Stimulated activated CD8-positive, alpha-beta memory T cell treated with anti-CD3 and anti-CD28 coated beads, Interleukin-2, amount 100 ng/mL, for 48 hours (primary cell): Measurements from ENCODE around the gene COL19A1.

ENCODE experiments used
- DNase-seq, 2 donors: peaks; one replicate each; pipeline ENCODE4 v3.0.0-alpha.2; 2020; ENCODE audit warnings: low read depth in 2 of 2

Gene COL19A1

DNA sequence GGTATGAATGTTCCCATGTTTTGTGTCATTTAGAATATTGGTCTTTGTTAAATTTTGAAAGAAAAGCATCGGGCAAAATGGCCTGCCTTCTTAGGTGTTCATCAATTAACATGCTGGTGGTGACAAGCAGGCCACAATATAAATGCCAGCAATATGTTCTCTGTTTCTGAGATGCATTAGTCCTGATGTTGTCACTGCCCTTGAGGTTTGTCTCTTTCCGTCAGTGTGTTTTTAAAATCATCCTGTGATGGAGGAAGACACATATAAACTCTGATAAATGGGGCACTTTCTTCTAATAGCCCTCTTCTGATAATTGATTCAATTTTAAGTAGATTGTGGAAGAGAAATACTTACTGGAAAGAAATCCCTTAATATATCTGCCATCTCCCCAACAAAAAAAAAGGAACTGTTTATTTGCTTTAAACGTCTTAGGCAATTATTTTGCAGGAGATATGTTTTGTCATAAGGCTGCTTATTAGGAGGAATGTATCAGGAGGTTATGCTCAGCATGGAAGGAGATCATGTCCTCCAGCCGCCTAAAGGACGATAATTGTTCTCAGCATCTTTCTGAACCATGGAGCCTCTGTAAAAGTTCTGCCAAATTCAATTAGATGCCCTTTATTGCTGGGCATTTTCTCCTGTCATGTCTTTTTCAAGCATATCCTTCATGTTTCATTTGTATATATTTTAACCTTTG, 302.5 kb downstream of the COL19A1 start:
- DNase-seq: no peak

DNA sequence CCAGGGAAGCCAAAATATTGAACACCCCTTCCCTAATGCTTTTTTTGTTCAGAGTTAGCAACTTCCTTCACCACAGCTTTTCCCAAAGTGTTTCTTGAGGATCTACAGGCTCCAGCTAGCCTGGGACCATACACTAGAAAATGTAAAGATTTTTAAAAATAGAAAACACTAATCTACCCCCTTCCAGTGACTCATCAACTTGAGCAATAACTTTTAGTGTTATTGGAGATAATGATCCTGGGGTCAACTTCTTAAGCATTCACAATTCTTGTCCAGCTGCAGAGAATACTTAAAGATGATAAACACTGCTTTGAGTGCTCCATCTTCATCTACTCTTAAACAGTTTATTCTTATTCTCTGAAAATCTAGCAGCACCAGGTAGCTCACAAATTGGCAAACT, 304.9 kb downstream of the COL19A1 start:
- DNase-seq: no peak

DNA sequence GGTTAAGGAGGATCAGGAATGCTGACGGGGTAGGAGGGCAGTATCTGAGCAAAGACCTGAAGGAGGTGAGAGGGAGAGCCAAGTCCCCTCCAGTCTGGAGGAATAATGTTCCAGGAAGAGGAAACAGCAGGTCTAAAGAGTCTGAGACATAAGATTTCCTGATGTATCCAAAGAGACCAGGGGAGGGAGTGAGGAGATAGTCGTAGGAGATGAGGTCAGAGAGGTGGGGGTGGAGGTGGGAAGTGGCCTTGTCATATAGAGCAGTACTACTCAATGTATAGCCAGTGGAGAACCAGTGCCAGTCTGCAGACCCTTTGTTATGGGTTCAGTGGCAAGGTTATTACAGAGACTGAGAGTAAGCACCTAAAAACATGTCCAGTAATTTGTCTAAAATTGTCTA, 305.9 kb downstream of the COL19A1 start:
- no peak for DNase-seq

DNA sequence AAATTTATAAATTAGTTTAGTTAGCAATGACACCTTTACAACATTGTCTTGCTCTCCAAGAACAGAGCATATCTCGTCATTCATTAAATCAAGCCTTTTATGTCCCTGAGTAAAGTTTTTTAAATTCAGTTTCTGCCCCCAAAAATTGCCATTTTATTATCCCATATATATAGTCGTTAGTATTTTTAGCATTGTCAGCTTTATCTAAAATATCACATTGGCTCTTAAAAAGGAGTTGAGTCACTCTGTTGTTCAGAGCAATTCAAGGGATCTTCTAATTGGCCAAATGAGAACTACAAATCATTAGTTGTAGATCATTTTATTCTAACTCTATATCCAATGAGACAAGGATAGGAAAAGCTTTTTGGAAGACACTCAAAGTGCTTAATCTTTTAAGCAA, 309.4 kb downstream of the COL19A1 start:
- no peak for DNase-seq

DNA sequence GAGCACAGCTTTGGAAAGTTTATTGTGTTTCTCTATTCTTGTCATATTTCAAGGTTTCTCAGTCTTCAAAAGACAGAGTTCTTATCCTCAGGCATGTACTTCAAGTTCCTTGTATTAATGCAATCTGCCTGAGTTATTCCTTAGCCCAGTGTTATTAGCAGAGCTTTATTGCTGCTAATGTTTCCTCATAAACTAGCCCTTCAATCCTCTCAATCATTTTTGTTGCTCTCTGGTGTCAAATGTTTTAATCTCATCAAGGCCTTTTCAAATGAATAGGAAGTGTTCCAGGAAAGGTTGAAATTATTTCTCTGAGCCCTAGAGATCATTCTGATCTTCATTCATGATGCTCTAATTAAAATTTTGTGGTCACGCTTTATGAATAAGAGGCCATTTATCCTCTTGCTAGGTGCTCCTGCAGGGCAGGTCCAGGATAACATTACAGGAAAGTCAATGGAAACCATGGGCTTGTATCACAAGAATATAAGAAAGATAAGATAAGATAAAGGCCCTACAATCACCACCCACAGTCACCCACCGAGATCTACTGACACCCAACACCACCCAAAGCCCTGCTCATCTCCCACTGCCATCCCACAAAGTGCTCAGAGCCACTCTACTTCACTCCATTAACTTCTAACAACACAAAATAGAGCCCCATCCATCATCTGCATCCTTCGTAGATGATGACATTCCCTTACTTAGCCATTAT, 310.6 kb downstream of the COL19A1 start:
- DNase-seq: no peak

DNA sequence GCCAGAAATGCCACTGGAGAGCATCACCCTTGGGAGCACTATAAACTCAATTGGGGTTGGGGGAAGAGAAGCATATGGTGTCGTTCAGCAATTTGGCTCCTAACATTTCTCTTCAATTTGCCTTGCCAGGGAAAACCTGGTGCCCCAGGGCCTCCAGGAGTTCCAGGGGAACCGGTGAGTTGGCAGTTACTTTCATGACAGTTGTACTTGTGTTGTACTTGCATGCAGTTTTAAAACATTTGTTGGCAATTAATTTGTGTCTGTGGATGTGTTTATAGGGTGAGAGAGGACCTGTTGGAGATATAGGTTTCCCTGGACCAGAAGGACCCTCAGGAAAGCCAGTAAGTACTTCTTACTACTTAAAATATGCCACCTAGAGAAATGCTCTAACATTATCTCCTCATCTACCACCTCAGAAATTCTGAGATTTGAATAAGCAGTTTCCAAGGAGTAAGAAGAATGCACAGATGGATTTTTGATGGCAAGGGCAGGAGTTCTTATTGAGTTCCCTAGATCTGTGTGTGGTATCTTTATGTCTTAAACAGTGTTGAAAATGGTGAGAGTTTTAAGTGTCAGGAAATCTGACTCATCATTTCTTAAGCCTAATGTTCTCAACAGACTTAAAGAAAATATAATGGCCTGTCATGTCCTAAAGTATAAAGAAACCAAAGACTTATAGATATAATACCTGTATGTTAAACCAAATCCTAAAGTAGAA, 314.0 kb downstream of the COL19A1 start:
- DNase-seq: no peak

DNA sequence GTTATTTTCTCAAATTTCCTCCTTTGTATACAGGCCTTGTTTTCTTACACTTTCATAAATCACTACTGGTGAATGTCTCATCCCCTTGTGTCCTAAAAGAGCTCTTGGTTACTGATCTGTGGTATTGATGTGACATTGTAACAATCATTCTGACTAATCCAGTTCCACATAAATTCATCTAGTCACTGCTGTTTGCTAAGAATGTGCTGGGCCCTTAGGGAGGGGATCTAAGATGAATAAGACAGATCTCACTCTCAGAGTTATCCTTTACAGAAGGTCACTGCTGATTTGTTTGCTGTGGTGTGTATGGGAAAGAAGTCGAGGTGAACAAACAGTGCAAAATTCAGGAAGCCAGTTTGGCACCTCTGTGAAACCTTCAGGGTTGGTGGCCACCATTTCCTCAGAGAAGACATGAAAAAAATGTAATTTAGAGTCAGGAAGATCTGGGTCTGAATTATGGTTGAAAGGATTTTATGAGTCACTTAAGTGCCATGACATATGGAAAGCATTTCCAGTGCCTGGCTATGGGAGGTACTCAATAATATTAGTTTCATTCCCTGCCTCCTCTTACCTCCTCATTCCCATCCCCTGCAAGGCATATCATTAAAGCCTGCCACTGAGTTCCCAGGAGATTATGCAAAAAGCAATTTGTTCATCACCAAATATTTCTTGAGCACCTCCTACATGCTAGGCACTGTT, 314.7 kb downstream of the COL19A1 start:
- no peak for DNase-seq

DNA sequence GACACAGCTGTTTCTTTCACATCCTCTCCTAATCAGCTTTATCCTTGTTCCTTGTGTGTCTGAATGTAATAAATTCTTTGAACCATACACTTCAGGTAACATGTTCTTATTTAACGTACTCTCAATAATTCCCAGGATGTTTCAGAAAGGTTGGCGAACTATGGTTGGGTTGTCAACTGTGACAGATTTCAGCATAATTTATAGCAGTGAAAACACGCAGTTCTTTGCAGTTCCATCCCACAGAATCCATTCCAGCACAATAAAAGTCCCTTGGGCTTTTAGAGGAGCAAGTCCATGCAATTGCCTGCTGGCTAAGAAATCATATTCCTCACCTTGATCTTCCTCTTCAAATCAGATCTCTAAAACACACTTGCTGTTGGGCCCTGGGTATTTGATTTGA, 317.2 kb downstream of the COL19A1 start:
- no peak for DNase-seq

DNA sequence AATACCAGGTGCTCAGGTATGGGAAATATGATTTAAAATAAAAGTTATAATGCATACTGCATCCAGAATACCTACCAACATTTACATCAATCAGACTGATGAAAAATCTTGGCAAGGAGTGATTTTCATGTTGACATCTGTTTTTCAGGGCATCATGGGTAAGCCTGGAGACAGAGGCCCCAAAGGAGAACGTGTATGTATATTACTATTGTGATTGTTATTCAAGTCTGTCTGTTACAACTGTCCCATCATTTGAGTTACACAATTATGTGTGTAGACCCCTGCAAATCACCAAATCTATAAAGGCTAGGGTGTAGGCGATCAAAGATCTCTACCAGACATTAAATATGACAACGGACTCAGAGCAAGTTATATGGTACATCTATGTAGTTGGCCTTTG, 318.4 kb downstream of the COL19A1 start:
- DNase-seq: no peak

DNA sequence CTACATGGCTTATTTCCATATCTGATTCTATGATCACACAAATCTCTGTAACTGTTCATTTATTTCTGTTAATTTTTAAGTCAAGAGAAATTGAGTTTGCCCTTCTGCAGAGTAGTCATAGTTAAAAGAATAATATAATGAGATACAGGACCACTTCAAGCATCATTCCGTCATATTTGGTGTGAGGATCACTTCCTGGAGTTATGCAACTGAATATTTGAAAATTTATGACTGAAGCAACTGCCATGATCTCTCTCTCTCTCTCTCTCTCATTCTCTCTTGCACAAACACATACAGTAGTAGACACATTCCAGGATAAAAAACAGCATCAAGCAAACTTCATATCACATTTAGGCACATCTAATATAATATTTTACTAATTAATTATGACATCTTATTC, 320.1 kb downstream of the COL19A1 start:
- no peak for DNase-seq

DNA sequence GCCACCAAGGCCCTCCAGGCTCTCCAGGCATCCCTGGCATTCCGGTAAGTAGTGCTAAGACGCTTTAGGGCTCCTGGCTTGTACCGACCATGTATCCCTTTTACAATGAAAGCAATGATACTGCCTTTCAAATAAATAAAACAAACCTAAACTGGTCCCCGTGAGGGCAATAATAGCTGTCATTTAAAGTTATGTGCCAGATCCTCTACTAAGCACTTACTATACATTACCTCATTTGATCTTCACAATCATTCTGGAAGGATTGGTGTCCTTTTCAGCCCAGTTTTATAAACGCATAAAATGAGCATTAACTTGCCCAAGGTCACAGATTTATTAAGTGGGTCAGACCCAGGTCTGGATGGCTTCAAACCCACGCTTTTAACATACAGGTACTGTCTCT, 321.8 kb downstream of the COL19A1 start:
- DNase-seq: no peak

DNA sequence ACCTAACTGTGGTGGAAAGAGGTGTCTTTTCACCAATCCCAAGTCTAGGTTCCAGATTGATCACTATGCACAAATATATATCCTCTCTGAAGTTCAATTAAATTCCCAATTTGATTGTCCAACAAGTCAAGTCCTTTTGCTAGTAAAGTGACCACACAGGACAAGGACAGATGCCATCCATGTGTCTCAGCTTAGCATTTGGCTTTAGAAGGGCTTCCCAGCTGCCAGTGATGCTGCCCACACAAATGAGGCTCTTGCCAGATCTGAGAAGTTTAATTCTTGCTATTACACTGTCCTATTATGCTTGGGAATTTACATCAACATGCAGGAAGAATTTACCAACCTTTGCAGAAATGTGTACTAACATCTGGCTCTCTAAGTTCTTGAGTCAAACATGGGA, 328.1 kb downstream of the COL19A1 start:
- no peak for DNase-seq

DNA sequence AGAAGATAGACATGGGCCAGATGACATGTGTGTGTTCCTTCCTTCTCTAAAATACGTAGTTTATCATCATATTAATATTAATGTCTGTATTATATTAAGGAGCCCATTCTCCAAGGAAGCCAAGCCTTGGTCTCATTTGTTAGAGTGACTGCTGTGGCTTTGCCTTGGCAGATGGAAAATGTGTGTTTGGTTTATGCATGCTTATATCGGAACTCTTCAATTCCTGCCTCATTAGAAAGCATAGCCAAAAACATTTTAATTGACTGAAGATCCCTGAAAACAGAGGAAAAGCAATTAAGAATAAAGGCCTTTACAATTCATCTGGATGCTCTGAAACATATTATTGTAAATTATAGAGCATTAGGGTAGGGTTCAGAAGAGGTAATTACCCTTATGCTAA, 330.2 kb downstream of the COL19A1 start:
- DNase-seq: no peak

DNA sequence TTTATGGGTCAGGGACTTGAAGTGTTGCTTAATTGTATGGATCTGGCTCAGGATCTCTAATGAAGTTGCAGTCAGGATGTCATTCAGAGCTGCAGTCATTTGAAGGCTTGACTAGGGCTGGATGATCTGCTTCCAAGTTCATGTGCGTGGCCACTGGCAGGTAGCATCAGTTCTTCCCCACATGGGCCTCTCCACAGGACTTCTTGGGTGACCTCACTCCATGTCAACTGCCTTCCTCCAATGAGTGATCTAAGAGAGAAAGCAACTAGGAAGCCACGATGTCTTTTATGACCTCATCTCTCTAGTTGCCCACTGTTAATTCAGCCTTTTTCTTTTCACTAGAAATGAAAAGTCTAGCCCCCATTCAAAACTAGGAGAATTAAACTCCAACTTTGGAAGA, 332.4 kb downstream of the COL19A1 start:
- DNase-seq: no peak

DNA sequence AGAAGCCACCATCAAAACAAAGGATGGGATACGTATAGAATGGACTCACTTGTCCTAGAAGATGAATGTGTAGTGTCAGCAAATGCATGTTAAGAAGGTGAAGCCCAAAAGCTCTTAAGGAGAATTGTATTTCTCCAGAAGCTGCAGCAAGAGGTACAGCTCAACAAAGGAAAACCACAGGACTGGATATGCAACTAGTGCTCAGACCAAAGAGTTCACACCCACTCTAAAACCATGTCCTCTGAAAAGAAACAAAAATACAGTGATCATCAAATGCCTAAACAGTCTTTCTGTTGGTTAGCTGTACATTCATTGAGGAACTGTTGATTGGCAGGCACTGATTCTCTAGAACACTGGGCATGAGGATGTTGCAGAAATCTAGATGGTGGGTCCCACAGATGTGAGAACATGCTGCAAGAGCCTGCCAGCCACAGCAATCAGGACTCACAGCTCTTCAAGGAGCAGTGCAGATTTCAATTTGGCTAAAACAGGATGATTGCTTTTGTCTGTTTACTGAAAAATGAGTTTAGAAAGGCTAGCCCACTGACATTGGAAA, 342.0 kb downstream of the COL19A1 start:
- DNase-seq: no peak

DNA sequence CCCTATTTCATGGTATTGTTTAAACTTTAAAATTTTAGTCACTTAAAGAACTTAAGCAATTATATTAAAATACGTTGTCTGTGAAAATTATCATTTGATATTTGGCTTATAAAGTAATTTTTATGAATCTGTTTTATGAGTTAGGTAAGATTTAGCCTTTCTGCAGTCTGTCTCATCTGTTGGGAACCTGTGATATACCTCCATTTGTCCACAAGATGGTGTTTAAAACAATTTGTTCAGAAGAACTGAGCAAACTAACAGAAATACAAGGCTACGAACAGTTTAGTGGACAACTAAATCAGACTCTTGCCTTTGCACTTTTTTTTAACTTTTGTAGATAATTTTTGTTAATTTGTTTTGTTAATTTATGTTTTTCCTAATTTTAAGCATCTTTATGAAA, 344.1 kb downstream of the COL19A1 start:
- no peak for DNase-seq

DNA sequence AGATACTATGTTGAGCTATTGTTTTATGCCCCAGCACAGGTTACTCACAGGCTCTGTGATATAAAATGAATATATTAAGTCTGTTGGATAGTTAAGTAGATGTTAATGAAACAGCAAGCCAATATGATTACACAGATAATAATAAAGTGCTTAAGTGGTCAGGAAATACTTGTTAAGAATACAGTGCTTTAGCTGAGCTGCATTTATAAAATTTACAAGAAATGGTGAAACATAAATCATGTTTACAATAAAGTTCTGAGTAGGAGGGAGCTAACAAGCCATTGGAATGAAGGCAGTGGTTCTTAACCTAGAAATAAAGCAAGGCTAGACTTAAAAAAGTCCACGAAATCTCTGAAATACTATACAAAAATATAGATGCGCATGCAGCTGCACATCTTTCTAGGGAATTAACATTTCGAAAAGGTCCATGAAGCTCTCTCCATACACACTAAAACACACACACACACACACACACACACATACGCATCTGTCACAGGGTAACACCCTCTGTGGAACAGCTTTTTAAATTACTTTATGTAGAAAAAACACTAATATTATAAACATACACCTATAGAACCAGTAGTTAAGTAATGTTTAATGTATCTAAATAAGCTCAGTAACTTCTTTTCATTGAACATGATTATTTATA, 349.2 kb downstream of the COL19A1 start:
- no peak for DNase-seq

DNA sequence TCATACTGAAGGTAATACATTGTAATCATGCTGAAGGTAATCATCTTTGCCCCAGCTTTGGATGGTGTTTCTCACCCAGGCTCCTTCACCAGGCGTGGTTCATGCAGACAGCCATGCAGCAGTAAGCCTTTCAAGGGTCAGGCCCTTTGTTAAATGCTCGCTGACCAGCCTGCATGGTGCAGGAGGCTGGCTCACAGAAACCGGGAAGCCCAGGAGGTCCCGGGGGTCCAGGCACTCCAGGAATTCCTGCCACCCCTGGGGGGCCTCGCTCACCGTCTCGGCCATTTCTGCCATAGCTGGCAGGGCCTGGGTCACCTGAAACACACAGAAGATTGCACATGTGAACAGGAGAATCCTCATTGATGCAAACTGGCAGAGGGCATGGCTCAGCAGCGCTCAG, 350.4 kb downstream of the COL19A1 start:
- no peak for DNase-seq

DNA sequence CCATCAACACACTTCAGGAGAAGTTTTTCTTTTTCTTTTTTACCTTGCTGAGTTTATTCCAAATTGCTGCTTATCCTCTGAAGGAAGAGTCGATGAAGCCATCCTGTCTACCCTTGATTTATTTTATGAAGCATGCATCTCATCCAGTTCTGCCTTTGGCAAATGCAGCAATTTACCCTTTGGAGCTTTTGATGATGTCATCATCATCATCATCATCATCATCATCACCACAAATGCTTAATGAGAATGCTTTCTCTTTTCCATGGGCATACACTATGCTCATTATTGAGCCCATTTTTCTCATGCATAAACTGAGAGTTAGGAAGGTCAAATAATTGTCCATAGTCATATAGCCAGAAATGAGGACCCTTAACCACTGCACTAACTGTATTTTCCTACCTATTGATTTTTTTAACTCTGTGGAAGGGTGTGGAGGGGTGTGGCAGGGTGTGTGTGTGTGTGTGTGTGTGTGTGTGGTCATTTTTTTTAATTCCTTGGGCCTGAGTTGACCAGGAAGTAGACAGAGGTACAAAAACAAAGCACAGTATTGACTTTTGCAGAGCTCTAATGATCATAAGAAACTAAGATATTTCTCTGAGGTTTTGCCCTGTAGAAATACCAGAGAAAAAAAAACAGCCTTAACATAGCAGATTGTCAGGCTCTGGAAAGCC, 353.7 kb downstream of the COL19A1 start:
- no peak for DNase-seq

DNA sequence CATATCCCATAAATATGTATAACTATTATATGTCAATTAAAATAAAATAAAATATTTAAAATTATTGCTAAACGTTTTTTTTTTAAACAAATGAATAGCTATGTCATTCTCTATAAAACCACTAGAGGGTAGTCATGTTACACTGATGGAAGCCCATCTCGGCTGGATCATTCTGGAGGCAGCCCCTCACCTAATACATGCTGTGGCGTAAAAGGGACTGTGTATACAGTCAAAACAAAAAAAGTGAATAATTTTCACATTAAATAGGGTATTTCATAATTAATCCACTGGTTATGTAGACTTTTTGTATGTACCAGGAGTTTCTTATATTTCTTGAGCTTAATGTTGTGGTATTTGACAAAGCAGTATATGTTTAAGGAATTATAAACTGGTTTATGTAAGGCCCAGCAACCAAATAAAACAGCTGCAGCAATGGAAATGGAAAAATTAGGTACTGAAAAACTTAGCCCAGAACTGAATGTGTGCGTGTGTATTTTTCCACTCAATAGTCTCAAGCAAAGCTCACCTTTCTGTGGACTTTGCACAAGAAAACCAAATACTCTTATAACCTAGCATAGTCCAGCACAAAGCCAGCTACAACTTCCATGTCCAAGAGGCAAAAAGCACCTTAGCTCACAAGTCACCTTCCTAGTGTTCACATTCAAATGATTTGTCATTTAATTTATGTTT, 354.8 kb downstream of the COL19A1 start:
- no peak for DNase-seq
